GOT3 (cell line): ENCODE data around the gene ADNP2.

Experiments used
- DNase-seq: peaks from one replicate; lab custom pipeline; 2025; ENCODE audit warnings: mixed read lengths; lab: John Stamatoyannopoulos, UW

Gene ADNP2

GRCh38 chr18:80107426-80107825, 1.6 kb upstream of the ADNP2 start:
- DNase-seq: no peak

GRCh38 chr18:80108121-80108536, 933 bp upstream of the ADNP2 start:
- DNase-seq: no peak

GRCh38 chr18:80109676-80110078, 615 bp downstream of the ADNP2 start:
- no peak for DNase-seq

- no peak for DNase-seq
Observed at GRCh38 chr18:80112624-80113248, 3.7 kb downstream of the ADNP2 start.

GRCh38 chr18:80115035-80115434, 6.0 kb downstream of the ADNP2 start:
- no peak for DNase-seq

GRCh38 chr18:80119111-80119510, 10.0 kb downstream of the ADNP2 start:
- no peak for DNase-seq

- DNase-seq: no peak
Observed at GRCh38 chr18:80120932-80121331, 11.9 kb downstream of the ADNP2 start.

GRCh38 chr18:80124131-80124530, 15.1 kb downstream of the ADNP2 start:
- no peak for DNase-seq

GRCh38 chr18:80126797-80127196, 17.7 kb downstream of the ADNP2 start:
- DNase-seq: no peak

- DNase-seq: no peak
Observed at GRCh38 chr18:80127635-80128034, 18.6 kb downstream of the ADNP2 start.

- no peak for DNase-seq
Observed at GRCh38 chr18:80129672-80130367, 20.8 kb downstream of the ADNP2 start.

GRCh38 chr18:80130555-80130954, 21.5 kb downstream of the ADNP2 start:
- no peak for DNase-seq

GRCh38 chr18:80132180-80132812, 23.2 kb downstream of the ADNP2 start:
- no peak for DNase-seq

GRCh38 chr18:80133124-80133523, 24.1 kb downstream of the ADNP2 start:
- no peak for DNase-seq

- no peak for DNase-seq
Observed at GRCh38 chr18:80135136-80135535, 26.1 kb downstream of the ADNP2 start.

- DNase-seq: no peak
Observed at GRCh38 chr18:80136679-80137078, 27.6 kb downstream of the ADNP2 start.

- no peak for DNase-seq
Observed at GRCh38 chr18:80137137-80137536, 28.1 kb downstream of the ADNP2 start.

GRCh38 chr18:80137976-80138375, 28.9 kb downstream of the ADNP2 start:
- DNase-seq: no peak

GRCh38 chr18:80140455-80140985, 31.5 kb downstream of the ADNP2 start:
- no peak for DNase-seq

- DNase-seq: no peak
Observed at GRCh38 chr18:80143881-80144280, 34.8 kb downstream of the ADNP2 start.

GRCh38 chr18:80145196-80145804, 36.2 kb downstream of the ADNP2 start:
- DNase-seq: no peak

GRCh38 chr18:80147037-80147417, 38.0 kb downstream of the ADNP2 start:
- DNase-seq: no peak
